HEK293 (cell line): ENCODE data around the gene EFCAB10.

ENCODE experiments used
- BCL11A ChIP-seq: fragments of 450-650 bp; formaldehyde crosslinking; IDR thresholded peaks from 2 replicates; pipeline ENCODE4 v1.5.1; 2016; ENCODE audit warnings: low read depth, missing biosample characterization, missing genetic modification characterization
- GLI4 ChIP-seq: fragments of 450-650 bp; formaldehyde crosslinking; IDR thresholded peaks from 2 replicates; pipeline ENCODE4 v1.5.1; 2016; ENCODE audit warnings: missing biosample characterization, missing genetic modification characterization
- HOXA7 ChIP-seq: sonication (generic); formaldehyde crosslinking; IDR thresholded peaks from 2 replicates; pipeline ENCODE4 v1.8.1; 2022; ENCODE audit warnings: missing genetic modification reagents, borderline replicate concordance
- IKZF3 ChIP-seq: fragments of 450-650 bp; IDR thresholded peaks from 2 replicates; pipeline ENCODE4 v1.5.0; 2018; ENCODE audit warnings: missing biosample characterization, mild to moderate bottlenecking, missing genetic modification characterization, moderate library complexity
- WT1 ChIP-seq: fragments of 450-650 bp; formaldehyde crosslinking; IDR thresholded peaks from 2 replicates; pipeline ENCODE4 v1.5.1; 2016; ENCODE audit warnings: missing biosample characterization, missing genetic modification characterization
- YY1 ChIP-seq: fragments of 450-650 bp; formaldehyde crosslinking; IDR thresholded peaks from 2 replicates; pipeline ENCODE4 v1.5.1; 2018; ENCODE audit warnings: missing biosample characterization, missing genetic modification characterization
- YY2 ChIP-seq: fragments of 450-650 bp; formaldehyde crosslinking; IDR thresholded peaks from 2 replicates; pipeline ENCODE4 v1.5.1; 2016; ENCODE audit warnings: missing biosample characterization, missing genetic modification characterization
- ZBTB1 ChIP-seq: fragments of 450-650 bp; formaldehyde crosslinking; IDR thresholded peaks from 2 replicates; pipeline ENCODE4 v1.5.1; 2016; ENCODE audit warnings: missing biosample characterization, missing genetic modification characterization
- ZBTB17 ChIP-seq: fragments of 450-650 bp; formaldehyde crosslinking; IDR thresholded peaks from 2 replicates; pipeline ENCODE4 v1.5.1; 2016; ENCODE audit warnings: missing biosample characterization, missing genetic modification characterization
- ZBTB21 ChIP-seq: fragments of 450-650 bp; formaldehyde crosslinking; IDR thresholded peaks from 2 replicates; pipeline ENCODE4 v1.5.1; 2017; ENCODE audit warnings: missing biosample characterization, missing genetic modification characterization
- ZNF157 ChIP-seq: fragments of 450-650 bp; formaldehyde crosslinking; IDR thresholded peaks from 2 replicates; pipeline ENCODE4 v1.5.1; 2016; ENCODE audit warnings: missing biosample characterization, missing genetic modification characterization
- ZNF2 ChIP-seq: fragments of 450-650 bp; formaldehyde crosslinking; IDR thresholded peaks from 2 replicates; pipeline ENCODE4 v1.5.1; 2016; ENCODE audit warnings: missing biosample characterization, missing genetic modification characterization
- ZNF202 ChIP-seq: fragments of 450-650 bp; formaldehyde crosslinking; IDR thresholded peaks from 2 replicates; pipeline ENCODE4 v1.5.1; 2016; ENCODE audit warnings: missing biosample characterization, missing genetic modification characterization, borderline replicate concordance
- ZNF266 ChIP-seq: fragments of 450-650 bp; formaldehyde crosslinking; IDR thresholded peaks from 2 replicates; pipeline ENCODE4 v1.5.1; 2016; ENCODE audit warnings: missing biosample characterization, missing genetic modification characterization, low read depth
- ZNF404 ChIP-seq: fragments of 450-650 bp; formaldehyde crosslinking; IDR thresholded peaks from 2 replicates; pipeline ENCODE4 v1.5.1; 2017; ENCODE audit warnings: missing biosample characterization, missing genetic modification characterization
- ZNF548 ChIP-seq: fragments of 450-650 bp; formaldehyde crosslinking; IDR thresholded peaks from 2 replicates; pipeline ENCODE4 v1.5.1; 2016; ENCODE audit warnings: missing biosample characterization, missing genetic modification characterization
- ZNF549 ChIP-seq: fragments of 450-650 bp; IDR thresholded peaks from 2 replicates; pipeline ENCODE4 v1.5.1; 2018; ENCODE audit warnings: missing biosample characterization, missing genetic modification characterization, mild to moderate bottlenecking, inconsistent platforms, moderate library complexity
- ZNF558 ChIP-seq: fragments of 450-650 bp; formaldehyde crosslinking; IDR thresholded peaks from 2 replicates; pipeline ENCODE4 v1.5.1; 2016; ENCODE audit warnings: missing biosample characterization, missing genetic modification characterization
- ZNF654 ChIP-seq: fragments of 450-650 bp; formaldehyde crosslinking; IDR thresholded peaks from 2 replicates; pipeline ENCODE4 v1.5.1; 2016; ENCODE audit warnings: low read depth, missing biosample characterization, missing genetic modification characterization
- ZNF707 ChIP-seq: fragments of 450-650 bp; formaldehyde crosslinking; IDR thresholded peaks from 2 replicates; pipeline ENCODE4 v1.5.1; 2016; ENCODE audit warnings: missing biosample characterization, missing genetic modification characterization
- ZNF792 ChIP-seq: fragments of 450-650 bp; formaldehyde crosslinking; IDR thresholded peaks from 2 replicates; pipeline ENCODE4 v1.5.1; 2016; ENCODE audit warnings: missing biosample characterization, missing genetic modification characterization
- ZNF843 ChIP-seq: fragments of 450-650 bp; formaldehyde crosslinking; IDR thresholded peaks from 2 replicates; pipeline ENCODE4 v1.5.1; 2016; ENCODE audit warnings: missing biosample characterization, missing genetic modification characterization
- TF ChIP-seq, protein P1 (sequence below): fragments of 450-650 bp; formaldehyde crosslinking; IDR thresholded peaks from 2 replicates; pipeline ENCODE4 v1.5.1; 2016; ENCODE audit warnings: missing biosample characterization, missing genetic modification characterization
- TF ChIP-seq, protein P2 (sequence below): fragments of 450-650 bp; IDR thresholded peaks from 2 replicates; pipeline ENCODE4 v1.5.1; 2018; ENCODE audit warnings: missing biosample characterization, mild to moderate bottlenecking, missing genetic modification characterization
- TF ChIP-seq, protein P3 (sequence below): fragments of 450-650 bp; formaldehyde crosslinking; IDR thresholded peaks from 2 replicates; pipeline ENCODE4 v1.5.1; 2017; ENCODE audit warnings: missing biosample characterization, missing genetic modification characterization
- TF ChIP-seq, protein P4 (sequence below): fragments of 450-650 bp; formaldehyde crosslinking; IDR thresholded peaks from 2 replicates; pipeline ENCODE4 v1.5.1; 2016; ENCODE audit warnings: missing biosample characterization, missing genetic modification characterization
- TF ChIP-seq, protein P5 (sequence below): fragments of 450-650 bp; formaldehyde crosslinking; IDR thresholded peaks from 2 replicates; pipeline ENCODE4 v1.5.1; 2016; ENCODE audit warnings: missing biosample characterization, missing genetic modification characterization
- TF ChIP-seq, protein P6 (sequence below): fragments of 450-650 bp; formaldehyde crosslinking; IDR thresholded peaks from 2 replicates; pipeline ENCODE4 v1.5.1; 2016; ENCODE audit warnings: missing biosample characterization, missing genetic modification characterization

Gene EFCAB10

DNA sequence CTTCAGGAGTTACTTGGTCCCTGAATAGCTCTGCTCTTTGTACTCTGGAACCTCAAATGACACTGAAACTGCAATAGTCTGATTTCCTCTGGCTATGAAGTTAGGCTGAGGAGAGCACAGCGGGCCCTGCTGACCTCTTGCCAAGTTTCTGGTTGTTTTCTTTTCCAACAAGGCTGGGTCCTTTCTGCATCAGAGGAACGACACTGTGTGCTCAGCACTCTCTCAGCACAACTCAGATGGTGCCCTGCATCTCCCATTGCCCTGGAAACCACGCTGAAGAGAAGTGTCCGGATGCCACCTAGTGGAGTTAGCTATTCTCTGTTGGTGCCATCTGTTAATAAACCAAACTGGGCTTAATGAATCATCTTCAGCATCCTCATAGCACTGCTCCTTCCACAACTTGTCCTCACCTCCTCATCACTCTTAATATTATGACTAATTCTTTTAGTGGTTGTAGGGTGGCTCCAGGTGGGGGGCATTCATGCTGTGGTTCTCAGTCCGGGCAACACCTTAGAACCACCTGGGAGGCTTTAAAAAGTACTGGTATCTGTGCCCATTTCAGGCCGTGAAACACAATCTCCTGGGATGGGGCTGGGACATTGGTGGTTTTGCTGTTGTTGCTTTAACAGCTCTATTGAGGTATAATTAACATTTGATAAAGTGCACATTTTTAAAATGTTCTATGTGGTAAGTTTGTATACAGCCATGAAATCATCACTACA is 8.2 kb upstream of the EFCAB10 start (continued):
- TF ChIP-seq ZNF548 (tag by site-specific recombination) (no peak), ZNF707 (tag by site-specific recombination) (no peak), ZNF558 (tag by site-specific recombination) (no peak), ZNF157 (tag by site-specific recombination) (no peak), ZNF202 (tag by site-specific recombination) (no peak), YY1 (tag by site-specific recombination) (no peak), IKZF3 (no peak), ZNF404 (no peak), ZNF266 (tag by site-specific recombination) (no peak), ZNF549 (tag by site-specific recombination) (no peak), YY2 (no peak), HOXA7 (CRISPR knock-in tag) (no peak), ZBTB17 (tag by site-specific recombination) (peak; percentile 85), ZNF843 (tag by site-specific recombination) (0 out of 2 replicates have a peak, but pooled peaks have one; percentile 32), ZBTB21 (tag by site-specific recombination) (no peak), BCL11A (tag by site-specific recombination) (no peak), ZNF654 (tag by site-specific recombination) (peak; percentile 99), ZBTB1 (no peak), ZNF2 (tag by site-specific recombination) (peak; percentile 75; the same call in 1 of the 2 replicates), GLI4 (tag by site-specific recombination) (no peak), ZNF792 (tag by site-specific recombination) (no peak), WT1 (no peak)
- TF ChIP-seq, protein P1, sequence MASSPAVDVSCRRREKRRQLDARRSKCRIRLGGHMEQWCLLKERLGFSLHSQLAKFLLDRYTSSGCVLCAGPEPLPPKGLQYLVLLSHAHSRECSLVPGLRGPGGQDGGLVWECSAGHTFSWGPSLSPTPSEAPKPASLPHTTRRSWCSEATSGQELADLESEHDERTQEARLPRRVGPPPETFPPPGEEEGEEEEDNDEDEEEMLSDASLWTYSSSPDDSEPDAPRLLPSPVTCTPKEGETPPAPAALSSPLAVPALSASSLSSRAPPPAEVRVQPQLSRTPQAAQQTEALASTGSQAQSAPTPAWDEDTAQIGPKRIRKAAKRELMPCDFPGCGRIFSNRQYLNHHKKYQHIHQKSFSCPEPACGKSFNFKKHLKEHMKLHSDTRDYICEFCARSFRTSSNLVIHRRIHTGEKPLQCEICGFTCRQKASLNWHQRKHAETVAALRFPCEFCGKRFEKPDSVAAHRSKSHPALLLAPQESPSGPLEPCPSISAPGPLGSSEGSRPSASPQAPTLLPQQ (tag by site-specific recombination): peak; percentile 54; the same call in 1 of the 2 replicates
- TF ChIP-seq, protein P2, sequence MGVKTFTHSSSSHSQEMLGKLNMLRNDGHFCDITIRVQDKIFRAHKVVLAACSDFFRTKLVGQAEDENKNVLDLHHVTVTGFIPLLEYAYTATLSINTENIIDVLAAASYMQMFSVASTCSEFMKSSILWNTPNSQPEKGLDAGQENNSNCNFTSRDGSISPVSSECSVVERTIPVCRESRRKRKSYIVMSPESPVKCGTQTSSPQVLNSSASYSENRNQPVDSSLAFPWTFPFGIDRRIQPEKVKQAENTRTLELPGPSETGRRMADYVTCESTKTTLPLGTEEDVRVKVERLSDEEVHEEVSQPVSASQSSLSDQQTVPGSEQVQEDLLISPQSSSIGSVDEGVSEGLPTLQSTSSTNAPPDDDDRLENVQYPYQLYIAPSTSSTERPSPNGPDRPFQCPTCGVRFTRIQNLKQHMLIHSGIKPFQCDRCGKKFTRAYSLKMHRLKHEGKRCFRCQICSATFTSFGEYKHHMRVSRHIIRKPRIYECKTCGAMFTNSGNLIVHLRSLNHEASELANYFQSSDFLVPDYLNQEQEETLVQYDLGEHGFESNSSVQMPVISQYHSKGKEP (tag by site-specific recombination): 0 out of 2 replicates have a peak, but pooled peaks have one; percentile 10
- TF ChIP-seq, protein P3, sequence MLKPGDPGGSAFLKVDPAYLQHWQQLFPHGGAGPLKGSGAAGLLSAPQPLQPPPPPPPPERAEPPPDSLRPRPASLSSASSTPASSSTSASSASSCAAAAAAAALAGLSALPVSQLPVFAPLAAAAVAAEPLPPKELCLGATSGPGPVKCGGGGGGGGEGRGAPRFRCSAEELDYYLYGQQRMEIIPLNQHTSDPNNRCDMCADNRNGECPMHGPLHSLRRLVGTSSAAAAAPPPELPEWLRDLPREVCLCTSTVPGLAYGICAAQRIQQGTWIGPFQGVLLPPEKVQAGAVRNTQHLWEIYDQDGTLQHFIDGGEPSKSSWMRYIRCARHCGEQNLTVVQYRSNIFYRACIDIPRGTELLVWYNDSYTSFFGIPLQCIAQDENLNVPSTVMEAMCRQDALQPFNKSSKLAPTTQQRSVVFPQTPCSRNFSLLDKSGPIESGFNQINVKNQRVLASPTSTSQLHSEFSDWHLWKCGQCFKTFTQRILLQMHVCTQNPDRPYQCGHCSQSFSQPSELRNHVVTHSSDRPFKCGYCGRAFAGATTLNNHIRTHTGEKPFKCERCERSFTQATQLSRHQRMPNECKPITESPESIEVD (tag by site-specific recombination): no peak
- TF ChIP-seq, protein P4, sequence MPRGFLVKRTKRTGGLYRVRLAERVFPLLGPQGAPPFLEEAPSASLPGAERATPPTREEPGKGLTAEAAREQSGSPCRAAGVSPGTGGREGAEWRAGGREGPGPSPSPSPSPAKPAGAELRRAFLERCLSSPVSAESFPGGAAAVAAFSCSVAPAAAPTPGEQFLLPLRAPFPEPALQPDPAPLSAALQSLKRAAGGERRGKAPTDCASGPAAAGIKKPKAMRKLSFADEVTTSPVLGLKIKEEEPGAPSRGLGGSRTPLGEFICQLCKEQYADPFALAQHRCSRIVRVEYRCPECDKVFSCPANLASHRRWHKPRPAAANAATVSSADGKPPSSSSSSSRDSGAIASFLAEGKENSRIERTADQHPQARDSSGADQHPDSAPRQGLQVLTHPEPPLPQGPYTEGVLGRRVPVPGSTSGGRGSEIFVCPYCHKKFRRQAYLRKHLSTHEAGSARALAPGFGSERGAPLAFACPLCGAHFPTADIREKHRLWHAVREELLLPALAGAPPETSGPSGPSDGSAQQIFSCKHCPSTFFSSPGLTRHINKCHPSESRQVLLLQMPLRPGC (tag by site-specific recombination): no peak
- TF ChIP-seq, protein P5, sequence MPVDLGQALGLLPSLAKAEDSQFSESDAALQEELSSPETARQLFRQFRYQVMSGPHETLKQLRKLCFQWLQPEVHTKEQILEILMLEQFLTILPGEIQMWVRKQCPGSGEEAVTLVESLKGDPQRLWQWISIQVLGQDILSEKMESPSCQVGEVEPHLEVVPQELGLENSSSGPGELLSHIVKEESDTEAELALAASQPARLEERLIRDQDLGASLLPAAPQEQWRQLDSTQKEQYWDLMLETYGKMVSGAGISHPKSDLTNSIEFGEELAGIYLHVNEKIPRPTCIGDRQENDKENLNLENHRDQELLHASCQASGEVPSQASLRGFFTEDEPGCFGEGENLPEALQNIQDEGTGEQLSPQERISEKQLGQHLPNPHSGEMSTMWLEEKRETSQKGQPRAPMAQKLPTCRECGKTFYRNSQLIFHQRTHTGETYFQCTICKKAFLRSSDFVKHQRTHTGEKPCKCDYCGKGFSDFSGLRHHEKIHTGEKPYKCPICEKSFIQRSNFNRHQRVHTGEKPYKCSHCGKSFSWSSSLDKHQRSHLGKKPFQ (tag by site-specific recombination): no peak
- TF ChIP-seq, protein P6, sequence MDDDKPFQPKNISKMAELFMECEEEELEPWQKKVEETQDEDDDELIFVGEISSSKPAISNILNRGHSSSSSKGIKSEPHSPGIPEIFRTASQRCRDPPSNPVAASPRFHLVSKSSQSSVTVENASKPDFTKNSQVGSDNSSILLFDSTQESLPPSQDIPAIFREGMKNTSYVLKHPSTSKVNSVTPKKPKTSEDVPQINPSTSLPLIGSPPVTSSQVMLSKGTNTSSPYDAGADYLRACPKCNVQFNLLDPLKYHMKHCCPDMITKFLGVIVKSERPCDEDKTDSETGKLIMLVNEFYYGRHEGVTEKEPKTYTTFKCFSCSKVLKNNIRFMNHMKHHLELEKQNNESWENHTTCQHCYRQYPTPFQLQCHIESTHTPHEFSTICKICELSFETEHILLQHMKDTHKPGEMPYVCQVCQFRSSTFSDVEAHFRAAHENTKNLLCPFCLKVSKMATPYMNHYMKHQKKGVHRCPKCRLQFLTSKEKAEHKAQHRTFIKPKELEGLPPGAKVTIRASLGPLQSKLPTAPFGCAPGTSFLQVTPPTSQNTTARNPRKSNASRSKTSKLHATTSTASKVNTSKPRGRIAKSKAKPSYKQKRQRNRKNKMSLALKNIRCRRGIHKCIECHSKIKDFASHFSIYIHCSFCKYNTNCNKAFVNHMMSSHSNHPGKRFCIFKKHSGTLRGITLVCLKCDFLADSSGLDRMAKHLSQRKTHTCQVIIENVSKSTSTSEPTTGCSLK (tag by site-specific recombination): no peak
